Astrocyte of the spinal cord (primary cell): ENCODE results near the gene CHAF1A.

Experiments
- DNase-seq: peaks from one replicate; pipeline ENCODE4 v3.0.0; 2011; ENCODE audit warnings: low read depth, low spot score
- H3K4me3 ChIP-seq: 2 replicates; pipeline ENCODE4 v1.5.1; 2011; ENCODE audit warnings: low read depth, mild to moderate bottlenecking, low read length, moderate library complexity
- in situ Hi-C: cut with HindIII; loops from 2 replicates; pipeline ENCODE4 v1.10.0; 2017; ENCODE audit warnings: low sequenced_read_pairs
- TF ChIP-seq, protein P1 (sequence below): IDR thresholded peaks from 2 replicates; pipeline ENCODE4 v1.5.1; 2012; ENCODE audit warnings: low read depth, mild to moderate bottlenecking, low read length, inconsistent platforms

The CHAF1A gene

DNA sequence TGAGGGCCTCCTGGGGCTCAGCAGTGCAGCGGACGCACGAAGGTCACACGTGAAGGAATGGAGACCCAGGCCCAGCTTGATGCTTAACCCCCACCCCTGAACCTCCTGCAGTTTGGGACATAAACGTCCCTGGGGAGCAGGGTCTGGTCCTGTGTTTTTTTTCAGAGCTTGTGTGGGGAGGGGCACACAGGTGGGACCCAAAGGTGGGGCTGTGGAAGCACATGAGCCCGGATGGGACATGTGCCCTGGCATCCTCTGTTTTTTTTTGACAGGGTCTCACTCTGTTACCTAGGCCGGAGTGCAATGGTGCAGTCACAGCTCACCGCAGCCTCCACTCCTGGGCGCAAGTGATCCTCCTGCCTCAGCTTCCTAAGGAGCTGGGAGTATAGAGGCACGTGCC, 34.7 kb downstream of the CHAF1A start:
- in situ Hi-C loops = no loop called here
- DNase-seq = no peak
- H3K4me3 ChIP-seq = no peak overlapping the region
- TF ChIP-seq, protein P1, sequence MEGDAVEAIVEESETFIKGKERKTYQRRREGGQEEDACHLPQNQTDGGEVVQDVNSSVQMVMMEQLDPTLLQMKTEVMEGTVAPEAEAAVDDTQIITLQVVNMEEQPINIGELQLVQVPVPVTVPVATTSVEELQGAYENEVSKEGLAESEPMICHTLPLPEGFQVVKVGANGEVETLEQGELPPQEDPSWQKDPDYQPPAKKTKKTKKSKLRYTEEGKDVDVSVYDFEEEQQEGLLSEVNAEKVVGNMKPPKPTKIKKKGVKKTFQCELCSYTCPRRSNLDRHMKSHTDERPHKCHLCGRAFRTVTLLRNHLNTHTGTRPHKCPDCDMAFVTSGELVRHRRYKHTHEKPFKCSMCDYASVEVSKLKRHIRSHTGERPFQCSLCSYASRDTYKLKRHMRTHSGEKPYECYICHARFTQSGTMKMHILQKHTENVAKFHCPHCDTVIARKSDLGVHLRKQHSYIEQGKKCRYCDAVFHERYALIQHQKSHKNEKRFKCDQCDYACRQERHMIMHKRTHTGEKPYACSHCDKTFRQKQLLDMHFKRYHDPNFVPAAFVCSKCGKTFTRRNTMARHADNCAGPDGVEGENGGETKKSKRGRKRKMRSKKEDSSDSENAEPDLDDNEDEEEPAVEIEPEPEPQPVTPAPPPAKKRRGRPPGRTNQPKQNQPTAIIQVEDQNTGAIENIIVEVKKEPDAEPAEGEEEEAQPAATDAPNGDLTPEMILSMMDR = no peak

DNA sequence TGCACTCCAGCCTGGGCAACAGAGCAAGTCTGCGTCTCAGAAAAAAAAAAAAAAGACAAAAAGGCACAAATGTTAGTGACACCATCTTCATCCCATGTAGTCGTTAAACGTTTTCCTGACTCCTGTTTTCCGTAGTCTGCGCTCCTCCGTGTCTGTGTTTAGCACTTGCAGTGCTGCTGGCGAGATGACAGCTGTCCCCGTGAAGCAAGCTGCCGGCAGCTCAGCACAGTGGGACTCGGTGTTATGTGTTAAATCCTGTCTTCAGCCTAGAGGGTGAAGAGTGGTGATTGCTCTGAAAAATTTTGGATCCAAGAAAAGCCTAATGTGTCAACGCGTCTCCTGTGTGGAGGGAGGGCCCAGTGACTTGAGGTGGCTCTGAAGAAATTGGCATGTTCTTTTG, 36.8 kb downstream of the CHAF1A start:
- in situ Hi-C loops = no loop called here
- DNase-seq = no peak
- TF ChIP-seq, protein P1 = no peak
- no peak overlapping the region for H3K4me3 ChIP-seq

DNA sequence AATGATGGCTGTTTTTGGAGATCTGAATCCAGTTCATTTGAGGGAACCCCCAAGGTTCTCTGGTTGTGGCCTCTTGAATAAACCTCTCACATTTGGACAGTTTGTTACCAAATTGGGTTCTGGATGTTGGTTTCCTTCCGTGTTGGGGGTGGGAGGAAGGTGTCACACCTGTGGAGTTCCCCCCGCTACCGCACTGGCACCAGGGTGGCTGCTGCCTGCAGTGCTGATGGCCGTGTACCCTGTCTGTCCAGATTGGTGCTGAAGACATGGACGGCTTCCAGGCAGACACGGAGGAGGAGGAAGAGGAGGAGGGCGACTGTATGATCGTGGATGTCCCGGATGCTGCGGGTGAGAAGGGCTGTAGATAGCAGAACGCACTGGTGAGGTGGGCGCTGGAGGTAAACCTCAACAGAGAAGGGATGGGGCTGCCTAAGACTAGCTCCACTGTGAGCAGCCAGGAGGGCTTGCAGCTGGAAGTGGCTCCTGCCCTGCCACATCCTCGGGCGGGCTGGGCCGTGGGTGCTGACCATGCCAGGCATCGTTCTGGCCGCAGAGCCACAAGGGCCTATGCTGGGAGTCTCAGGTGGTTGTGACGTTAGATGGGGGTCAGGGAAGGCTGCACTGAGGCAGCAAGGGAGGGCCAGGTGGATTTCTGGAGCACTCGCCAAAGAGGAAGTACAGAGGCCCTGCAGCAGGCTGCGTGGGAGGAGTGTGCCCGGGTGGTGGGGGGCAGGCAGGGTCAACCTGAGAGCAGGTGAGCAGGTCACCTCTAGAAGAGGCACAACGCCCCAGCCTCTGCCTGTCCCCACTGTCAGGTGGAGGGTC, 39.8 kb downstream of the CHAF1A start:
- in situ Hi-C loops = no loop called here
- no peak overlapping the region for H3K4me3 ChIP-seq
- TF ChIP-seq, protein P1 = no peak
- no peak for DNase-seq

DNA sequence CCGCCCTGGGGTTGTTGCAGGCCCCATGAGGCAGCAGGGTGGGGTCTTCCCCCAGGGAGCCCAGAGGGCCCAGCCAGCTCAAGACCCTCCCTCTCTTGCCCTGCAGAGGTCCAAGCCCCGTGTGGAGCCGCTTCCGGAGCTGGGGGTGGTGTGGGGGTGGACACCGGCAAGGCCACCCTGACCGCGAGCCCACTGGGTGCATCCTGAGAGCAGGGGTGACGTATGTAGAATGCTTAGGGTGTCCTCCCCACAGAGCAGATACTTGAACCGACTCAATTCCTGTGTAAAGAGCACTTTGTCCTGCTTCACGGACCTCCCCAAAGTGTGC, 40.3 kb downstream of the CHAF1A start:
- no peak for DNase-seq
- TF ChIP-seq, protein P1 = no peak
- in situ Hi-C loops = no loop called here
- no peak overlapping the region for H3K4me3 ChIP-seq

DNA sequence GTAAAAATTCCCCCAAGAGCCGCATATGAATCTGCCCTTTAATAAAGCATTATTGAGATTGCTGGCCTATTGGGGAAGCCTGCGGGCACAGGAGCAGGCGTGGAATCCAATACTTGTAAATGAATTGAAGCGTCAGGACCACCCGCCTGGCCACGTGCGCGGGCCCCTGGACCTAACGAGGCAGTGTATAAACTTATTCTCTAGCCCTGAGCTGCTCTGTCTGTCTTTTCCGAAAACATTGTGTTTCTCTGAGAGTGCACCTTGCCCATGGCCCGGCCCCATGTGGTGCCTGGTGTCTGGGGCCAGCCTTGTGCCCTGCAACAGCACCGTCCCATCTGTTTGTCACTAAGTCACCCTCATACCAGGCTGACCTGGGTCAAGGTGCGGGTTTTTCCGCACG, 40.7 kb downstream of the CHAF1A start:
- DNase-seq = no peak
- TF ChIP-seq, protein P1 = no peak
- in situ Hi-C loops = no loop called here
- no peak overlapping the region for H3K4me3 ChIP-seq

DNA sequence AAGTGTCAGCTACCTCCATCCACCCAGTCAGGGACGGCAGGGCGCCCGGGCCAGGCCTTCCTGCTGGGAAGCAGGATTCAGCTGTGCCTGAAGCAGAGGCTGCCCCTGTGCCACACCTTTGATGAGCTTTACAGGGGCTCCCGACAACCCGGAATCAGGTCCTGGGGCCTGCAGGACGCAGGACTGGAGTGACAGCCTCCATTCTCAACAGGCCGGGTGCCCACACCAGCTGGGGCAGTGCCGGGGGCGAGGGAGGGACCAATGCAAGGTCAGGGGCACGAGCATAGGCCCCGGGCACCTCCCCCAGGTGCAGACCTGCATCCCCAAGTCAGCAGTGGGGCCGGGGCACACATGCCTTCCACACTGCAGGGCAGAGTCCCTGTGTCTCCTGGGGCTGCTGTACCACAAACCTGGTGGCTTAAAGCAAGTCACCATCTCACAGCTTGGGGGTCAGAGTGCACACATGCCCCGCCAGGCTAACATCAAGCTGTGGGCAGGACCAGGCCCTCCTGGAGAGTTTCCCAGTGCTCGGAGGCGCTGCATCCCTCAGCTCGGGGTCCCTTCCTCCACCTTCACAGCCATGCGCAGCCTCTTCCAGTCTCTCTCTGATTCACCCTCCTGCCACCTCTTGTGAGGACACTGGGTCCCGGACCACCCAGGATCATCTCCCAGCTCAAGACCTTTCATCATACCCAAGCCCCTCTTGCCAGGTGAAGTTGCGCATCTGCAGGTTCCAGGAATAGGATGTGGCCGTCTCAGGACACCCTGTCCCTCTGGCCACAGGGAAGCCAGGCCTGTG, 41.7 kb downstream of the CHAF1A start:
- in situ Hi-C loops = no loop called here
- no peak for DNase-seq
- TF ChIP-seq, protein P1 = no peak
- no peak overlapping the region for H3K4me3 ChIP-seq
